Stimulated activated CD8-positive, alpha-beta memory T cell treated with anti-CD3 and anti-CD28 coated beads, Interleukin-15, amount 100 ng/mL, for 48 hours (primary cell): ENCODE results near the gene SYT2.
"Not testable (repeated sequence)": the region's sequence is repeated elsewhere in the genome, so short reads cannot be mapped to it uniquely, and the experiment has no call there.

Source experiments
- DNase-seq, 2 donors: peaks; one replicate each; pipeline ENCODE4 v3.0.0-alpha.2; 2020; ENCODE audit warnings: low read depth in 2 of 2

Gene SYT2

GRCh38 chr1:202624088-202624780 lies 86.0 kb downstream of the SYT2 start:
- no peak for DNase-seq

DNA sequence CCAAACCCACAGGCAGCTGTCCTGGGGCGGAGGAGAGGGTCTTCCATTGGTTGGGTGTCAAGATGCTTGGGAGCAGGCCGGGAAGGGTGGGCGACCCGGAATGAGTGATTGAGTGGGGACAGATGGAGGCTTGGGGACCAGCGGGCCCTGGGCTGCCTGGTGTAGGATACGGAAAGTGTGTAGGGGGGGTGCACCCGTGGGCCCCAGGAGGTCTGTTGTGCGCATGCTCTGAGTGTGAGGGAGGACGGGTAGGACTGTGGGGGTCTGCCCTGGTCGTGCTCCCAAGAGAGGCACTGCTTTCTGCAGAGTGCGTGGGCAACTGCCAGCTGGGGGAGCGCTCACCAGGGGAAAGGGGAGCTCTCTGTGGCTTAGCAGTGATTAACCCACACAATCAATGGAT lies 86.8 kb downstream of the SYT2 start:
- DNase-seq = not testable (repeated sequence)

GRCh38 chr1:202623075-202623474 lies 87.2 kb downstream of the SYT2 start:
- no peak for DNase-seq

GRCh38 chr1:202622388-202622787 lies 87.9 kb downstream of the SYT2 start:
- DNase-seq = no peak

DNA sequence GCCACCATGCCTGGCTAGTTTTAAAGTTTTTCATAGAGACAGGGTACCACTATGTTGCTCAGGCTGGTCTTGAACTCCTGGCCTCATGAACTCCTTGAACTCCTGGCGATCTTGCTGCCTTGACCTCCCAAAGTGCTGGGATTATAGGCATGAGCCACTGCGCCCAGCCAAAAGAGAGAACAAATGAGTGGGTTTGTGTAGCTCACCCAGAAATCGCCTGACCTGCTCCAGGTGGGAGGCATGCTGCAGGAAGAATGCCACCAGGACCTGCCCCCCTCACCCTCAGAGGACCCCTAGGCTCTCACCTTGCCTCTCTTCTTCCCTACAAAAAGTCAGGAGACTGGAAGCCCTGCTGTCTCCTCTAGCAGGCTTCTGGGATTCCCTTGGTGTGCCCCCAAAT lies 88.8 kb downstream of the SYT2 start:
- no peak for DNase-seq

DNA sequence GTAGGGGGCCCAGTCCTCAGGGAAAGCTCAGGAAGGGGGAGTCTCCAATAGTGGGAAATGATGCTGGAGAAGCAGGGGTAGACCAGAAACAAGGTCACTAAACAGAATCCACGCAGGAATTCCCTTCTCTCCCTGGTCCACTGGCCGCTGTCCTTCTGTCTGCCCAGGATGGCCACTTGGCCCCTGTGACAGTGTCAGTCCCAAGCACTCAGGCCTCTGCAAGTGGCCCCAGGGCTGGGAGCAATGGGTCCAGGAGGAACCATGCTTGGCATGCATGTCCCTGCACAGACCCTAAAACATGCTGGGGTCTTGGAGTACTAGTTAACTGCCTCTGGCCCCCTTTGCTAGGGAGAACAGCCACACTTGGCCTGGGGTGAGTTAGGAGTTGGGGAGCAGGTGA lies 90.2 kb downstream of the SYT2 start:
- not testable (repeated sequence) for DNase-seq

DNA sequence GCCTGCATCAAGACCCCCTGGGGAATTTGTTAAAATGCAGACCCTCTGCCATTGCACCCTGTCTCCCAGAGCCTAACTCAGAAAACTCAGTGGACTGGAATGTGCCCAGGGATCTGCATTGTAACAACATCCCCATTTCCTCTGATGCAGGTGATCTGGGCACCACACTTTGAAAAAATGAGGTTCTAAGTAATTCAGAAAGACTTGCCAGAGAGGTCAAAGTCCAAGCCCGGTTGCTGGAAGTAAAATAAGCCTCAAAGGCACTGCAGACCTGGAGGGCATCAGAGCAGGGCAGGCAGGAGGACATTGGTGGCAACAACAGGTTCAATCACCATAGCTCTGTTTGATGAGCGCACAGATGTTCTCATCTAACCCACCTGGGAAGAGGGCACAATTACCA lies 90.7 kb downstream of the SYT2 start:
- DNase-seq = no peak

DNA sequence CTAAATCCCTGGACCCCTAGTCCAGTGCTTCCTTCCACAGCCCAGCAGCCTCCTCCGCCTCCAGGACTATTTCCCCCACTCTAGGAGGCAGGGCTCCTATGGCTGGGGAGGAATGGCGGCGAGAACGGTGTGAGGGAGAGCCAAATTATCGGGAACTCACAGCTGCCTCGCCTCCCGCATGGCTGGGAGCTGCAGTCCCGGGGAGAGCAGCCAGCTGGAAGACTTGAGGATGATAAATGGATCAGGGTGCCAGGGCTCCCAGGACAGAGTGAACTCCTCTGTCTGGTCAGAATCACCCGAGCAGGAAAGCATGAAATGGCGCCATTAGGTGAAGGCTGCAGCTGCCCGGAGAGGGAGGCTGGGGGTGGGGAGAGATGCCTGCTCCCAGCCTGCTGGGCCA lies 91.2 kb downstream of the SYT2 start:
- DNase-seq = not testable (repeated sequence)

- no peak for DNase-seq
These were observed 93.8 kb downstream of the SYT2 start for GRCh38 chr1:202616355-202616915.

GRCh38 chr1:202615501-202616354 lies 94.5 kb downstream of the SYT2 start:
- no peak for DNase-seq

DNA sequence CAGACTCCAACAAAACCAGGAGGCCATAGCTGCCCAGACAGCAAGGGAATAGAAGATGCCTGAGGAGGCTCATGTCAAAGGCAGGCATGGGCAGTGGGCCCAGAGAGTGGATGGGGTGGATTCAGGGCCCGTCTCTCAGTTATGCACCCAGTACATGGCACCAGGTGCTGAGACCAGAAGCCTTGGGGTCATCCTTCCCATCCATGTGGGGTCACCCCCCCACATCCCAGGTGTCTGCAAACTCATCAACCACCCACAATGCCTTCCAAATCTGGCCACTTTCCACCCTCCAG lies 95.1 kb downstream of the SYT2 start:
- not testable (repeated sequence) for DNase-seq

DNA sequence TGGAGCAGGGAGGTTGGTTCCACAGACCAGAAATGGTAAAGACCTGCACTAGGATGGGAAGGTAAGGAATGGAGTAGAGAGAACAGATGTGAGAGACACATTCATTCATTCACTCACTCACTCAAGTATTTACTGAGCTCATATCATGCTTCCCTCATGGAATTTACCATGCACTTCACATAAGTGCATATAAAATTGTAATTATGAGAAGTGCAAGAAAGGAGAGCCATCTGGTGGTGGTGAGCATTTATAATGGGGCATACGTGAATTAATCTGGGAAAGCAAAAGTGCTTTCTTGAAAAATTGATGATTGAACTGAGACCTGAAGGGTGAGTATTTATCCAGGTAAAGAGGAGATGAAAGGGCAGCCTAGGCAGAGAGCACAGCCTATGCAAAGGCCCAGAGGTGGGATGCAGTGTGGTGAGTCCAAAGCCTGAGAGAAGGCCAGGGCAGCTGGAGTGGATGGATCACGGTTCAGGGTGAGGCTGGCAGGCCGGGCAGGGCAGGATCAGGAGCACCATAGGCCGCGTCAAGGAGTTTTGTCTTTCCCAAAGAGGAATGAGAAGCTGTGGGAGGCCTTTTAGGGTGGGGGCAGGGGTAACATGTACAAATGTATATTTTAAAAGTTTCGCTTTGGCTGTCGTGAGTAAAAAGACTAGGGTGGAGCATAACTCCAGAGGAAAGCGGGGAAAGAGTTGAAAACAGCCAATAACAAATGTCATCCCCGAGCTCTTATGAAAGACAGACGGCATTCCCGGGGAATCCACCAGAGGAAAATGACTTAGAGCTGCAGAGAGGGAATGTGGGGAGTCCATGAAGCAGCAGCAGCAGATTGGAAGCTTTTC lies 95.7 kb downstream of the SYT2 start:
- DNase-seq = not testable (repeated sequence)

DNA sequence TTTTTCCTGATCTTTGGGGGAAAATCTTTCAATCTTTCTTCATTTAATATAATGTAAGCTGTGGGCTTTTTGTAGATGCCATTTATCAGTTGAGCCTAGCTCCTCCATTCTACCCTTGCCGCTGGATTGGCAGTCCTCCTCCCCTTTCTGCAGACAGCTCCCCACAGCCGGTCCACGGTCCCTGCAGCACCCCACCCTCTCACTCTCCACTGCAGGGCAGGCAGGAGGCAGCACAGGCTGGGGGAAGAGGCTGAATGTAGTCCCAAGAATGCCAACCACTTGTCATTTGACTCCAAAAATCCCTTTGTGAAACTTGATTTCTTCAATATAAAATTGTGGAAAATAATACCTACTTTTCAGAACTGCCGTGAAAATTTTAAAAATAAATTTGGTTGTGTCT lies 96.7 kb downstream of the SYT2 start:
- DNase-seq = no peak

DNA sequence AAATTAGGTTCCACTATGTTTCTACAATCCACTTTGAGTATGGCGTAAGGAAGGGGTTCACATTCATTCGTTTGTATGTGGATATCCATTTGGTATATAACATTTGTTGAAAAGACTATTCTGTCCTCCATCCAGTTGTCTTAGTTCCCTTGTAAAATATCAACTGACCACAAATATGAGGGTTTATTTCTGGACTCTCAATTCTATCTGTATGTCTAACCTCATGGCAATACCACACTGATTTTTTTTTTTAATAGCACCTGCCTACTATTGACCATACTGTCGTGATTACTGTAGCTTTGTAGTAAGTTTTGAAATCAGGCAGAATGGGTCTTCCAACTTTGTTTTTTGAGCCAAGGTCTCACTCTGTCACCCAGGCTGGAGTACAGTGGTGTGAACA lies 98.2 kb downstream of the SYT2 start:
- DNase-seq = not testable (repeated sequence)

DNA sequence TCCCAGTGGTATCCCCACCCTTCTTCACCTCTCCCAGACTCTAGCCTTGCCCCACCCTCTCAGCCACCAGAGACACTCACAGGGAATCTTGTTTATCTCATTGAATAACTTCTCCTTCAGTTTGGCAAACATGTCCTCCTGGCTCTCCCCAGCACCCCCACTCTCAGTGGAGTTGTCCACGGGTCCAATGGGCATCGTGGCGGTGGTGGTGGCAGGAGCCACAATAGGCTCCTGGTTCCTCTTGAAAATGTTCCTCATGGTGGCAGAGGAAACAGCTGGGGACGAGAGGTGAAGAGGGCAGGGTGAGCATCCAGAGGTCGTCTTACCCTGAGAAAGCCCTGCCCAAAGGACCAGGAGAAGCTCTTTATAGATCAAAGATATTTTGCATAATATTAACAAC lies 104.7 kb downstream of the SYT2 start:
- no peak for DNase-seq

DNA sequence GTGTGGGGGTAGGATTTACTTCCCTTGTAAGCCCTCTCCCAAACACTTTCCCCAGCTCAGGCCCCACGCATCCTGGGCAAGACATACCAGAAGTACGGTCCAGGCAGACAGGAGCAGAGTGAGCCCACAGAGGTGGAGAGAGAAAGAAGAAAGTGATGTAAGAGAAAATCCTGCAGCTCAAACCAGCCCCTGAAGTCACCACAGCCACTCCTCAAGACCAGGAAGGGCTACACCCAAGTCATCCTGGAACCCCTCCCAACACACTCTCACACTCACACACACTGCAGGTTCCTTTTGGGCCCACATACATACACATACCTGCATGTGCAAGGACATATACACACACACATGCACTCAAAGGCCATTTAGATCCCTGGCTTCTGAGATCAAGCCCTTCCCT lies 106.8 kb downstream of the SYT2 start:
- no peak for DNase-seq

DNA sequence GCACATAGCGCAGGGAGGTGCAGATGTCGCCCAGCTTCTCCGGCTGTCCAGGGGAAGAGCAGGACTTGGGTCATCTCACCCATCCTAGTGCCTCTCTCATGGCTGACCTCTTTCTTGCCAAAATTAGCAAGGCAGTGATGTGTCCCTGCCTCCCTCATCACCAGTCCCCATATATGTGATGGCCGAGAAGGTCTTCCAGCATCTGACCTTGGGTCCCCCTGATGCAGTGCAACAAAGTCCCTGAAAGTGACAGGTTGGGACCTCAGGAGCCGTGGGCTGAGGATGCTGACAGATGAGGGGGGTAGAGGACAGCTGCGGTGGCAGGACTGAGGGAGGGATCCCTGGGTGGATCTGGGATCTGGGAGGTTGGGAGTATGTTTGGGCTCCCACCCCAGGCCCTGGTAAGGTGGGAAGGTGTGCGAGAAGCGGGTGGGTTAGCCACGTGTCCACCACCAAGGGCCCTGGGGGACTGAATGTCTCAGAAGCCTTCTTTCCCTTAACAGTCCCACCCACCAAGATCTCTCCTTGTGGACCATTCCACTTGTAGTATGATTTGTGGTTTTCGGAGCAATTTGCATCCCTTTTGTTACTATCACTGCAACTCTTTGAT lies 109.7 kb downstream of the SYT2 start:
- no peak for DNase-seq

DNA sequence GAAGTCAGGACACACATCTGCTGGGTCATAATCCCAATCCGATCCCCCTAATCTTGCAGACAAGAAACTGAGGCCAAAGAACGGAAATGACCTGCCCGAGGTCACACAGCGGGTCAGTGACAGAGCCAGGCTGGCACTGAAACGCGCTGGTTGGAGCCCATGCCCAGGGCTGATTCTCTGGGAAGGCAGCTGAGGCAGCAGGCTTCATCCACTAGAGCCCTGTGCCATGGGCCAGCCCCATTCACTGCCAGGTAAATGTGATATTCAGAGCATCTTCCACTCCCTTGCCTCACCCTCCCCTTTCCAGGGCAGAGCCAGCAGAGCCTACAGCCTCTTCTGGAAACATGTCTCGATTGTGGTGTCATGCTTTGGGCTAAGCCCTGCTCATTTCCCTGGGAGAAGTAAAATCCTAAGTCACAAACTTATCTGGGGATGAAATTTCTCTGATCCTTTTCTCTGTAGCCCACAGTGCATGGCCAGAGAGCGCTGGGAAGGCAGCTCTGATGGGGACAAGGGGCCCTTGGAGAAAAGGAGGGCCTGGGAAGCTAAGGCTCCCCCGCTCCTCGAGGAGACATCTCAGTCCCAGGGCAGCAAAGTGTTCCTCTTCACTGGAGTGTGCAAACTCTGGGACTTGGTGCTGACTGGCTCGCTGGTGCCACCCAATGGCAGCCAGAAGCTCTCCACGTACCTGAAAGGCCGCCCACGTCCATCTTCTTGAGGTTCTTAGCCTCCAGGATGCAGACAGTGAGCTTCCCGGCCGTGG lies 110.4 kb downstream of the SYT2 start:
- DNase-seq = peak in 1 of 2 donors; percentile 9

GRCh38 chr1:202597090-202597761 lies 113.0 kb downstream of the SYT2 start:
- DNase-seq = no peak

- no peak for DNase-seq
These were observed 113.6 kb downstream of the SYT2 start for GRCh38 chr1:202596638-202597037.
